Ectodermal cell (in vitro differentiated cells): ENCODE results near the gene KLHL20.
"Not testable (repeated sequence)": the region's sequence is repeated elsewhere in the genome, so short reads cannot be mapped to it uniquely, and the experiment has no call there.

ENCODE experiments used
- H3K27ac ChIP-seq: 2 replicates; pipeline ENCODE4 v1.7.0; 2013; ENCODE audit warnings: mild to moderate bottlenecking, low read depth, low read length; ENCODE audit not compliant: insufficient read depth, poor library complexity, severe bottlenecking
- H3K27me3 ChIP-seq: 2 replicates; pipeline ENCODE4 v1.7.0; 2013; ENCODE audit warnings: mild to moderate bottlenecking, low read length; ENCODE audit not compliant: insufficient read depth, control insufficient read depth, poor library complexity, severe bottlenecking
- H3K36me3 ChIP-seq: one replicate; pipeline ENCODE4 v1.7.0; 2013; ENCODE audit warnings: low read length; ENCODE audit not compliant: control insufficient read depth, insufficient read depth
- H3K4me1 ChIP-seq: one replicate; pipeline ENCODE4 v1.7.0; 2013; ENCODE audit warnings: low read length; ENCODE audit not compliant: control insufficient read depth, insufficient read depth
- H3K4me3 ChIP-seq: 2 replicates; pipeline ENCODE4 v1.7.0; 2013; ENCODE audit warnings: low read depth, low read length, control low read depth; ENCODE audit not compliant: insufficient read depth
- H3K9me3 ChIP-seq: 2 replicates; pipeline ENCODE4 v1.7.0; 2013; ENCODE audit warnings: mild to moderate bottlenecking, low read length, moderate library complexity; ENCODE audit not compliant: control insufficient read depth
- WGBS, 2 experiments: methylation state at CpG; one replicate each; pipeline ENCODE4 v1.1.7; 2013; ENCODE audit warnings: missing lambda C conversion rate in 2 of 2; 5-methylcytosine and 5-hydroxymethylcytosine counted together

The KLHL20 gene

GRCh38 chr1:173775578-173776226, 60.9 kb downstream of the KLHL20 start:
- Histone ChIP-seq H3K4me3 (no peak overlapping the region), H3K4me1 (no peaks in the 10 kb centered on the region), H3K27me3 (no peaks in the 10 kb centered on the region), H3K36me3 (peaks cover 7% of the 10 kb centered on the region), H3K9me3 (no peaks in the 10 kb centered on the region), H3K27ac (no peak overlapping the region)
- 96 to 97% methylated on average over 5 of the region's 5 CpGs for WGBS, 2 experiments

GRCh38 chr1:173779936-173780335, 65.2 kb downstream of the KLHL20 start:
- H3K4me3 ChIP-seq = no peak overlapping the region
- 98 to 100% methylated on average over 3 of the region's 4 CpGs for whole genome bisulfite sequencing, 2 experiments
- no peaks in the 10 kb centered on the region for H3K9me3 ChIP-seq
- no peak overlapping the region for H3K27ac ChIP-seq
- no peaks in the 10 kb centered on the region for H3K4me1 ChIP-seq
- no peaks in the 10 kb centered on the region for H3K27me3 ChIP-seq
- peaks cover 13% of the 10 kb centered on the region for H3K36me3 ChIP-seq

- Histone ChIP-seq H3K36me3 (peaks cover 6% of the 10 kb centered on the region), H3K27ac (no peak overlapping the region), H3K27me3 (no peaks in the 10 kb centered on the region), H3K9me3 (no peaks in the 10 kb centered on the region), H3K4me1 (no peaks in the 10 kb centered on the region), H3K4me3 (no peak overlapping the region)
- 95 to 100% methylated on average over 6 to 7 of the region's 7 CpGs for WGBS, 2 experiments
Measured at GRCh38 chr1:173784997-173785396, 70.2 kb downstream of the KLHL20 start.

GRCh38 chr1:173789841-173790240, 75.1 kb downstream of the KLHL20 start:
- 98 to 100% methylated on average over 2 of the region's 2 CpGs for WGBS, 2 experiments
- no peaks in the 10 kb centered on the region for H3K27me3 ChIP-seq
- no peaks in the 10 kb centered on the region for H3K4me1 ChIP-seq
- H3K4me3 ChIP-seq = no peak overlapping the region
- no peak overlapping the region for H3K27ac ChIP-seq
- H3K36me3 ChIP-seq = no peaks in the 10 kb centered on the region
- no peaks in the 10 kb centered on the region for H3K9me3 ChIP-seq

- Histone ChIP-seq H3K36me3 (peaks cover 8% of the 10 kb centered on the region), H3K4me1 (no peaks in the 10 kb centered on the region)
Measured at GRCh38 chr1:173798078-173798477, 83.3 kb downstream of the KLHL20 start.

GRCh38 chr1:173799995-173800394, 85.2 kb downstream of the KLHL20 start:
- not testable (repeated sequence) for H3K36me3 ChIP-seq, H3K4me1 ChIP-seq, H3K27me3 ChIP-seq, H3K27ac ChIP-seq, H3K9me3 ChIP-seq, H3K4me3 ChIP-seq
- WGBS, 2 experiments = 92 to 100% methylated on average over 1 of the region's 1 CpG

More at GRCh38 chr1:173798078-173798477, 83.3 kb downstream of the KLHL20 start:
- H3K4me3 ChIP-seq = no peak overlapping the region
- H3K27ac ChIP-seq = no peak overlapping the region
- H3K27me3 ChIP-seq = no peaks in the 10 kb centered on the region
- H3K9me3 ChIP-seq = no peaks in the 10 kb centered on the region

GRCh38 chr1:173802961-173803360, 88.2 kb downstream of the KLHL20 start:
- H3K4me1 ChIP-seq = no peaks in the 10 kb centered on the region
- no peaks in the 10 kb centered on the region for H3K9me3 ChIP-seq
- no peak overlapping the region for H3K27ac ChIP-seq
- H3K4me3 ChIP-seq = no peak overlapping the region
- 96 to 99% methylated on average over 2 of the region's 2 CpGs for WGBS, 2 experiments
- peaks cover 3% of the 10 kb centered on the region for H3K36me3 ChIP-seq
- no peaks in the 10 kb centered on the region for H3K27me3 ChIP-seq

GRCh38 chr1:173813654-173814053, 98.9 kb downstream of the KLHL20 start:
- not testable (repeated sequence) for H3K4me3 ChIP-seq, H3K27me3 ChIP-seq, H3K27ac ChIP-seq, H3K9me3 ChIP-seq, H3K4me1 ChIP-seq, H3K36me3 ChIP-seq
- WGBS, 2 experiments = 93 to 95% methylated on average over 5 of the region's 5 CpGs

GRCh38 chr1:173818459-173818858, 103.7 kb downstream of the KLHL20 start:
- 90 to 96% methylated on average over 1 of the region's 1 CpG for WGBS, 2 experiments

GRCh38 chr1:173821680-173822079, 106.9 kb downstream of the KLHL20 start:
- Histone ChIP-seq H3K27ac (no peak overlapping the region), H3K9me3 (no peaks in the 10 kb centered on the region), H3K4me1 (peaks cover 7% of the 10 kb centered on the region), H3K36me3 (peaks cover 5% of the 10 kb centered on the region), H3K4me3 (no peak overlapping the region), H3K27me3 (no peaks in the 10 kb centered on the region)
- 89 to 91% methylated on average over 4 of the region's 4 CpGs for WGBS, 2 experiments

More at GRCh38 chr1:173818459-173818858, 103.7 kb downstream of the KLHL20 start:
- no peaks in the 10 kb centered on the region for H3K27me3 ChIP-seq
- no peak overlapping the region for H3K27ac ChIP-seq
- H3K4me1 ChIP-seq = peaks cover 7% of the 10 kb centered on the region
- H3K9me3 ChIP-seq = no peaks in the 10 kb centered on the region
- peaks cover 5% of the 10 kb centered on the region for H3K36me3 ChIP-seq
- no peak overlapping the region for H3K4me3 ChIP-seq
